ENCODE measurements around the gene FBLN5.
A peak's percentile ranks its signal among the peaks of the same experiment; 100 is the strongest.
"Not testable (repeated sequence)": the region's sequence is repeated elsewhere in the genome, so short reads cannot be mapped to it uniquely, and the experiment has no call there.

FBLN5 gene

GRCh38 chr14:91857614-91858013, 89.9 kb downstream of the FBLN5 start:
- DNase-seq, result no peak

GRCh38 chr14:91854327-91854934, 93.1 kb downstream of the FBLN5 start:
- DNase-seq, result no peak

GRCh38 chr14:91851563-91851962, 95.9 kb downstream of the FBLN5 start:
- no peak for DNase-seq

- no peak for DNase-seq
Measured at GRCh38 chr14:91848504-91849001, 98.9 kb downstream of the FBLN5 start.

- DNase-seq, result no peak
Measured at GRCh38 chr14:91847693-91848092, 99.8 kb downstream of the FBLN5 start.

- no peak for DNase-seq
Measured at GRCh38 chr14:91845652-91846051, 101.8 kb downstream of the FBLN5 start.

GRCh38 chr14:91845056-91845455, 102.4 kb downstream of the FBLN5 start:
- not testable (repeated sequence) for DNase-seq

GRCh38 chr14:91844029-91844428, 103.5 kb downstream of the FBLN5 start:
- no peak for DNase-seq

GRCh38 chr14:91843437-91843836, 104.1 kb downstream of the FBLN5 start:
- peak; percentile 29 to 65 for DNase-seq

- DNase-seq, result peak in 1 of 2 donors; percentile 22
Measured at GRCh38 chr14:91841065-91841464, 106.4 kb downstream of the FBLN5 start.

- DNase-seq, result no peak
Measured at GRCh38 chr14:91839749-91840148, 107.7 kb downstream of the FBLN5 start.

- DNase-seq, result no peak
Measured at GRCh38 chr14:91837076-91837475, 110.4 kb downstream of the FBLN5 start.

- peak; percentile 28 to 37 for DNase-seq
Measured at GRCh38 chr14:91835920-91836843, 111.3 kb downstream of the FBLN5 start.

GRCh38 chr14:91835197-91835919, 112.1 kb downstream of the FBLN5 start:
- DNase-seq, result no peak

GRCh38 chr14:91834571-91834970, 112.9 kb downstream of the FBLN5 start:
- DNase-seq, result no peak

GRCh38 chr14:91831337-91831736, 116.2 kb downstream of the FBLN5 start:
- DNase-seq, result no peak

- DNase-seq, result no peak
Measured at GRCh38 chr14:91830777-91831176, 116.7 kb downstream of the FBLN5 start.

GRCh38 chr14:91829511-91829910, 118.0 kb downstream of the FBLN5 start:
- no peak for DNase-seq

- DNase-seq, result no peak
Measured at GRCh38 chr14:91827746-91828145, 119.7 kb downstream of the FBLN5 start.

Data from inflammatory macrophage treated with lipopolysaccharide for 1 hour (primary cell).